NCI-H82 (cell line): ENCODE measurements around the gene CFAP74.

Experiments
- DNase-seq: peaks from one replicate; lab custom pipeline; 2025; lab: John Stamatoyannopoulos, UW

Gene CFAP74

DNA sequence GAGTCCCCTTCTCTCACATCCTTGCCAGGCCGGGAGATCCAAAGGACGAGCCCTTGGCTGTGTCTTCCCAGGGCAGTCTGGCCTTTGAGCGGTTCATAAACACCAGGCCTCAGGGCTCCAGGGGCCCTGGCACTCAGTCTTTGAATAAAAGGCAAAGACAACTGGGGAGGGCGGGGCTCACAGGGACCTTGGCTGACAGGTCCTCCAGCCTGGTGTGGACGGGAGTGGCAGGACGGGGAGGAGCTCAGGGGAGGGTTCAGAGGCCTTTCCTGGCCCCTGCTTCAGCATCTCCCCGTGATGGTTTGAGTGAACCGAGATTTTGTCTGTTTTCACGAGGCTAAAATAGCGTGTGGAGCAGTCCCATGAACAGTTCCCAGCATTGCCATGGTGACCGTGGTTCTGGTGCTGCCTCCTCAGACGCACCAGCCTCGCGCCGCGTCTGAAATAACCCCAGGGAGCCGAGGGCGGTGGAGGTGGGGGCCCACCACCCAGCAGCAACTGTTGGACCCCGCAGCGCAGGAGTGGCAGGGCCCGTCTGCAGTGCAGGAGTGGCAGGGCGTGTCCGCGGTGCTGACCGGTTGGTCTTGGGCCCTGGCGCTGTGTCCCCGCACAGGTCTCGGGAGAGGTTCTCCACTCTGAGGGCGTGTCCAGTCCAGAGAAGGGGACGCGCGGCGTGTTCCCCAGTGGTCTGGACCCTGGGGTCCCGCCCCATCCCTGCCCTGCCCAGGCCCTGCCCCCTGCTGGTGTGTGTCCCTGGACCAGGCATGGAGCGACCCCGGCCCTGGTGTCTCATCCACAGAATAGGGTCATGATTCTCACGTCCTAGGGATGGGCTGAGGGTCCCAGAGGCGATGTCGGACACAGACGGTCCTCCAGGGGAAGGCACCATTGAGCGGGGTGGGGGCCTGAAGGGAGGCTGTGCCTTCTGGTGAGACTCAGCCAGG lies 39.5 kb upstream of the CFAP74 start:
- no peak for DNase-seq

DNA sequence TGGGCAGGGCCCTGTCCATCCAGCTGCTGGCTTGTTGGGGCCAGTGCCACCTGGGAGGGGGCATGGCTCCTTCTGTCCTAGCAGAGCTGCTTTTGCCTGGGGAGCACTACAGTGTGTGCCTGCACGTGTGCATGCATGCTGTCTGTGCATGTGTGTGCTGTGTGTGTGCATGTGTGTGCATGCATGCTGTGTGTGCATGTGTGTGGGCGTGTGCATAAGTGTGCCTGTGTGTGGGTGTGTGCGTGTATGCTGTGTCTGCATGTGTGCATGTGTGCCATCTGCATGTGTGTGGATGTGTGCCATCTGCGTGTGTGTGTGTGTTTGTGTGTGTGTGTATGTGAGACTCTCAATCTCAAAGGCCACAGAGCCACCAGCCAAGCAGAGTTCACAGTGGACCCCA lies 38.3 kb upstream of the CFAP74 start:
- DNase-seq: no peak

DNA sequence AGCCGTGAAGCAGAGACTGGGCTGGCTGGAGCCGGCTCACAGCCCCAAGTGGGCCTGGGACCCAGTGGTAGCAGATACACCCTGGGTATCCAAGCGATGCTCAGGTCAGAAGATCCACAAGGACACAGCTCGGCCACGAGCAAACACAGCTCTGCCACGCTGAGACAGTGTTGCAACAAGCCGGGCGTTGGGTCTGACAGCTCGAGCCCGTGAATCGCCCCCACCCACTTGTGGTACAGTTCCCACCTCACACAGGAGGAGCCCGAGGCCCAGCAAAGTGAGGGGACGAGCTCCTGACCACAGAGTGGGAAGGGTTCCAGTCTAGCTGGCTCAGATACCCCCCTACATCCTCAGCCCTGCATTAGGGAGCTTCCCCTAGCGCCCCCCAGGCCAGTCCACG lies 37.7 kb upstream of the CFAP74 start:
- DNase-seq: no peak

DNA sequence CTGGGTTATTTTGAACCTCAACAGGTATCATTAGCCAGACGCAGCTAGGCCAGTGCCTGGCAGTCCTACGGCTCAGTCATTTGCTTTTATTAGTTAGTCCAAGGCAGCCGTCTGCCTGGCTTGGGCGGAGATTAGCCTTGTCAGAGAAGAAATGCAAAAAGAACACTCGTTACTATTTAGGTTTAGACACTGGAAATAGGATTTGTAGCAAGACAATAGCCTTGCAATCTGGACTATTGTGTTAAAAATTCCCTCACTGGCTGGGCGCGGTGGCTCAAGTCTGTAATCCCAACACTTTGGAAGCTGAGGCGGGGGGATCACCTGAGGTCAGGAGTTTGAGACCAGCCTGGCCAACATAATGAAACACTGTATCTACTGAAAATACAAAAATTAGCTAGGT lies 35.7 kb upstream of the CFAP74 start:
- DNase-seq: no peak

- no peak for DNase-seq
Measured at GRCh38 chr1:2038229-2038628, 34.6 kb upstream of the CFAP74 start.

GRCh38 chr1:2037314-2037979 lies 33.9 kb upstream of the CFAP74 start:
- no peak for DNase-seq

DNA sequence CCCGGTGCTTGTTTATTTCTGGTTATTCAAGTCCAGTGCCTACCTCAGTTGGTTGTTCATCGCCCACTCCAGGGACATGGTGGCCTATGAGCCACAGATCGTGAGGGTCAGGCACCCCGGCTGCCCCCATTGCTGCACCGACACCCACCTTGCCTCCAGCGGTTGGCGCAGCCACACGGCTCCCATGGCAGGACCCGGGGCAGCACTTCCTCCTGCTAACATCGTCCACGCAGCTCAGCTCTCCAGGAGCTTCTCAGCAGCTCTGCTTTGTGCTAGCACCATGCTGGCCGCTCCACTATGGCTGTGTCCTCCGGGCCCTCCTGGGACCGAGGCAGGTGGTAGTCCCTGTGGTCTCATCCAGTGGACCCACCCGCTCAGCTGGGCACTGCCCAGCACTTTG lies 32.7 kb upstream of the CFAP74 start:
- DNase-seq: no peak

- no peak for DNase-seq
Measured at GRCh38 chr1:2033165-2033564, 29.6 kb upstream of the CFAP74 start.

- DNase-seq: no peak
Measured at GRCh38 chr1:2032737-2033136, 29.2 kb upstream of the CFAP74 start.

DNA sequence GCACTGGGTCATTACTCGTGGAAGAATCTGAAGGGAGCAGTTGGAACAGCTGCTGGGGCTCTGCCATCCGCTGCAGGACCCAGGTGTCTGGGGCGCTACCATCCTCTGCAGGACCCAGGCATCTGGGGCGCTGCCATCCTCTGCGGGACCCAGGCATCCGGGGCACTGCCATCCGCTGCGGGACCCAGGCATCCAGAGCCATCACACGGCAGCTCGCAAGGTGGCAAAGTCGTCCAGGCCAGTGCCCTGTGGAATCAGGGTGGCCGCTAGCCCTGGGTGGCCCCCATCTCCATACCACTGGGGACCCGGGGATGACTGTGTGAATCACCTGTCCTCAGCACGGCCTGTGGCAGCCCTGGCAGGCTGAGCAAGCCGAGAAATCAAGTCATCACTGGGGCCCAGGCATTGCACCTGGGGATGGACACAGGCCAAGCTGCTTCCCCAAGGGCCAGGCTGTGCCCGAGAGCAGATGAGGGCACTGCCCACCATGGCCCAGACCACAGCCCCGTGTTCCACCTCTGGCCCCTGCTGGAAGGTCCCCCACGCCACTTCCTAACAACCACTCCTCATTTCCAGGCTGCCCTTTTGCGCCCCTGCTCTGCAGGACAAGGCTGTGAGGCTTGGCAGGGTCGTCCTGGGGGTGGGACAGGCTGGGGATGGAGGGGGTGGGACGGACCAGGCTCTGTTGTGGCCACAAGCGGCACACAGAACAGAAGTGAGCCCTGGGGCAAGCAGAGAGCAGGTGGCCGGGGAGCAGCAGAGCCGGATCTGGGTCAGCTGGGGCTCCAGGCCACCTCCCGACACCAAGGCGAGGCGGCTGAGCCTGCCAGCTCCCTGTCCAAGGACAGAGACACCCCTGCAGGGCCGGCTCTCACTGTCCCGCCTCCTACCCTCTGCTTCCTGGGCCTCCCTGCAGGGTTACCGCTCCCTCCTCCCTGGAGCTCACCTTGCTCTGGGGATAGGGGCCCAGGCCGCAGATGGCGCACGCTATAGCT lies 28.3 kb upstream of the CFAP74 start:
- DNase-seq: no peak

DNA sequence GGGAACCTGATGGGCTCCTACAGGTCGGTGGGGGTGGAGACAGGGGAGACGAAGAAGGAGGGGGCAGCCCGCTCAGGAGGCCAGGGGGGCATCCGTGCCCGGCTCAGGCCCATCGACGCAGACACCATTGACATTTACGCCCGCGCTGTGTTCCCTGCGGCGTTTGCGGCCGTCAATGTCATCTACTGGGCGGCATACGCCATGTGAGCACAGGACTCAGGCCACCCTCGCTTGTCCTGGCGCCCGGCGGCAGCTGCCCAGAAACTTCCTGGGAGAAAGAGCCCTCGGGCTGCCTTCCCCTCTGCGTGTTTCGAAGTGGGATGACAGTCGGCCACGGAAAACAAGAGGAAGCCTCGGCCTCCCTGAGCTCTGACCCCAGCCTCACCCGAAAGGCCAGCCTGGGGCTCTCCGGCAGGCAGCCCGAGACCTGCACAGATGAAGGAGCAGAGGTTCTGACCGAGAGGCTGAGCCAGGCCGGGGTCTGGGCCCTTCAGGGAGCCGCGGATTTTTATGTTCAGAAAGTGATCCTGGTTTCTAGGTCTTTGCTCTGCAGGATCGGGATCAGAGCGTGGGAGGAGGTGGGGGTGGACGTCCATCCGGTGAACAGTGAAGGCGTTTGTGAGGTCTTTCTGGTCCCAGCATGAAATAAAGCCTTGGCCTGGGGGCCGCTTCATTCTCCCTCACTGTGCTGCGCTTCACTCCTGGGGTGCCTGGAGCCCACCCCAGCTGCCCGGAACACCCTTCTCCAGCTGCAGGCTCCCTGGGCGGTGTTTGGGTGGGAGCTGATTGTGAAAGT lies 26.7 kb upstream of the CFAP74 start:
- no peak for DNase-seq

GRCh38 chr1:2029561-2029960 lies 26.0 kb upstream of the CFAP74 start:
- no peak for DNase-seq

- no peak for DNase-seq
Measured at GRCh38 chr1:2028870-2029560, 25.4 kb upstream of the CFAP74 start.

GRCh38 chr1:2027961-2028583 lies 24.5 kb upstream of the CFAP74 start:
- no peak for DNase-seq

DNA sequence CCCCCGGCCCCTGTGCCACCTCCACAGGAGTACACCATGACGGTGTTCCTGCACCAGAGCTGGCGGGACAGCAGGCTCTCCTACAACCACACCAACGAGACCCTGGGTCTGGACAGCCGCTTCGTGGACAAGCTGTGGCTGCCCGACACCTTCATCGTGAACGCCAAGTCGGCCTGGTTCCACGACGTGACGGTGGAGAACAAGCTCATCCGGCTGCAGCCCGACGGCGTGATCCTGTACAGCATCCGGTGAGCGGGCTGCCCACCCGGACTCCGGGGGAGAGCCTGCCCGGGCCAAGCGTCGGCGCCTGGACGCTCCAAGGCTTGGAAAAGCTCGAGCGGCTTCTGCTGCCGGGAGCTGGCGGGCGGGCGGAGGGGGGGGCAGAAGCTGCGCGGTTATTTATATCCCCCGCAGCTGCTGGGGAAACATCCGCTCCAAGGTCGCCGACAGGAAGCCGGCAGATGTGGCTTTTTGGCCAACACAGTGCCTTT lies 21.9 kb upstream of the CFAP74 start:
- no peak for DNase-seq

GRCh38 chr1:2024887-2025286 lies 21.3 kb upstream of the CFAP74 start:
- no peak for DNase-seq

- DNase-seq: no peak
Measured at GRCh38 chr1:2024451-2024850, 20.9 kb upstream of the CFAP74 start.

DNA sequence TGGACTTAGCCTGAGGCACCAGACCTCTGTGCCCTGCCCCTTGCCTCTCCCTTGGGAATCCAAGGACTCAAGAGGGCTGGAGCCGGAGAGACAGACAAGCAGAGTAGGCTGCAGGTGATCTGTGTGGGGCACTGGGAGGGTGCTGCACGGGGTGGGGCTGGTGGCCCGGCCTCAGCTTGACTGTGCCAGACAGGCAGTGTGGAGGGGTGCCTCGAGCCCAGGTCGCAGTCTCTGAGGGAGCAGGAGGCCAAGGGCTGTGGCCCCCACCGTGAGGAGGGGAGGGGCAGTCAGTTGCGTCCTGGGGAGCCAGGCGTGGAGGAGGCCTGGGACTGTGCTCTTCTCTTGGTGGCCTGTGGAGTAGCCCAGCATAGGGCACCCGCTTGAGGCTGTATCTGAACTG lies 19.6 kb upstream of the CFAP74 start:
- DNase-seq: no peak

DNA sequence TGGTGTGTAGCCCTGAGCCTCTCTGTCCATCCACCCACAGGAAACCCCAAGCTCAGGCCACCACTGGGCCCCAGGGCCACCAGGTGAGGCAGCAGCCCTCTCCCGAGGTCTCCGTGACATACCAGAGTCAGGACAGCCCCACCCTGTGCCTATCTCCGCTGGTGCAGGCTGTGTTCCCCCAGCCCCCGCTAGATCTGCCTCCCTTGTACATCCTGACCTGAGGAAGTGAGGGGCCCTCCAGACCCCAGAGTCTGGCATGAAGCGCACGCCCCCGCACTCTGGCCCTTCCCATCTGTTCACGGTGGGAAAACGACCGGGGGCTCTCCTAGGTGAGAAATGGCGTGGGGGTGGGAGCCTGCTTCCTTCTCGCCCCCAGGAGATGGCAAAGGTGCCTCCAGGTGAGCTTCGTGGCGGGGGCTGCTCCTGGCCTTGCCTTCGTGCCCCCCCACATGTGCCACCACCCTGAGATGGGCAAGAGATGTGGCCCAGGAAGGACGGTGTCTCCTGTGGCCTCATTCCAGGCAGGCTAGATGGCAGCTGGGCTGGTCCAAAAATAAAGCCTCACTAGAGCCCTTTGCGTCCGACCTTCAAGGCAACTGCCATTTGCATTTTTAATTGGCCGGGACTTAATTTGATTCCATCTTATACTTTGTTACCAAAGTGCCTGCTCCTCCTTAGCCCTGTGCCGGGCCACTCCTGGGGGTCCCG lies 18.6 kb upstream of the CFAP74 start:
- DNase-seq: no peak

- DNase-seq: no peak
Measured at GRCh38 chr1:2021550-2021949, 18.0 kb upstream of the CFAP74 start.
